Neural progenitor cell (in vitro differentiated cells): ENCODE measurements around the gene PARVA.

Source experiments
- CTCF ChIP-seq: fragments of 200-600 bp; sonication (generic); IDR thresholded peaks from 2 replicates; pipeline ENCODE4 v1.5.1; 2017; ENCODE audit warnings: antibody characterized with exemption, mild to moderate bottlenecking
- EZH2 ChIP-seq: fragments of 200-600 bp; sonication (generic); IDR thresholded peaks from 2 replicates; pipeline ENCODE4 v1.6.1; 2017; ENCODE audit warnings: antibody characterized with exemption, mild to moderate bottlenecking, moderate library complexity
- EZH2phosphoT487 ChIP-seq: fragments of 200-600 bp; sonication (generic); IDR thresholded peaks from 2 replicates; pipeline ENCODE4 v1.6.1; 2017; ENCODE audit warnings: antibody characterized with exemption

- no peak for TF ChIP-seq CTCF
- no peak for TF ChIP-seq EZH2
- TF ChIP-seq EZH2phosphoT487 = no peak
Observed at GRCh38 chr11:12456651-12457579, 79.5 kb downstream of the PARVA start.
